Gastrocnemius medialis (tissue), 4 donors: ENCODE results near the gene ACVR1. TPM values are rescaled to one million over a fixed set of nuclear protein-coding genes. Genes with fewer than 3 reads are reported as not detected.

Experiments used
- ATAC-seq, 2 donors: fragments of 150-250 bp; one replicate each; pipeline ENCODE4 v1.9.1; 2016
- DNase-seq, 2 donors: peaks; one replicate each; pipeline ENCODE4 v3.0.0-alpha.2; 2019
- H3K27ac ChIP-seq, 4 donors: fragments of 200-600 bp; sonication (generic); 1 replicate in 1 of 4; 2 replicates in 3 of 4; pipeline ENCODE4 v1.5.1; 2016 to 2018; ENCODE audit warnings: mild to moderate bottlenecking in 2 of 4, moderate library complexity in 1 of 4
- H3K27me3 ChIP-seq, 3 donors: fragments of 200-600 bp; sonication (generic) in 2 of 3; 1 replicate in 1 of 3; 2 replicates in 2 of 3; pipeline versions ENCODE4 v1.5.1 to v1.6.0; 2016 to 2019; ENCODE audit warnings: mild to moderate bottlenecking in 1 of 3, moderate library complexity in 1 of 3
- H3K36me3 ChIP-seq, 2 donors: fragments of 200-600 bp; sonication (generic) in 1 of 2; one replicate each; pipeline ENCODE4 v1.5.1; 2017 to 2018
- H3K4me1 ChIP-seq, 2 donors: fragments of 200-600 bp; sonication (generic) in 1 of 2; one replicate each; pipeline ENCODE4 v1.5.1; 2016 to 2017; ENCODE audit warnings: mild to moderate bottlenecking in 2 of 2
- H3K4me3 ChIP-seq, 4 donors: fragments of 200-600 bp; sonication (generic) in 3 of 4; 1 replicate in 1 of 4; 2 replicates in 3 of 4; pipeline ENCODE4 v1.5.1; 2016 to 2019; ENCODE audit warnings: mild to moderate bottlenecking in 2 of 4
- H3K9me3 ChIP-seq, 3 donors: fragments of 200-600 bp; sonication (generic) in 2 of 3; 1 replicate in 1 of 3; 2 replicates in 2 of 3; pipeline ENCODE4 v1.5.1; 2016 to 2019
- POLR2A ChIP-seq, 2 donors: fragments of 450-650 bp; IDR thresholded peaks; one replicate each; pipeline ENCODE4 v1.6.1; 2017; ENCODE audit warnings: antibody characterized with exemption in 2 of 2, mild to moderate bottlenecking in 2 of 2, moderate library complexity in 2 of 2
- in situ Hi-C, 4 donors: fragments of 200-750 bp; cut with MboI; loops; one replicate each; pipeline versions ENCODE4 v1.15.0 to v1.8.0; 2017; ENCODE audit warnings: low sequenced_read_pairs in 4 of 4
- intact Hi-C: fragments of 100-400 bp; cut with DNase I; formaldehyde crosslinking; loops from one replicate; pipeline ENCODE4 v1.15.1; 2023; ENCODE audit warnings: low total_unique reads
- total RNA-seq, 4 donors: library from RNA; depleted of rRNA; stranded (reverse); fragments of >200 nt; gene quantifications; one replicate each; pipeline versions ENCODE4 v1.1.0 to v1.2.3, GENCODE V29; 2016
- TF ChIP-seq, protein P1 (sequence below), 5 experiments: fragments of 450-650 bp in 3 of 5; fragments of 200-600 bp in 2 of 5; sonication (generic) in 2 of 5; IDR thresholded peaks in 4 of 5; conservative IDR thresholded peaks in 1 of 5; 1 replicate in 4 of 5; 2 replicates in 1 of 5; pipeline ENCODE4 v1.5.1; 2016 to 2019; ENCODE audit warnings: antibody characterized with exemption in 5 of 5, mild to moderate bottlenecking in 3 of 5, moderate library complexity in 3 of 5

The ACVR1 gene
- total RNA-seq, 4 donors from 2014 or later = 10.8 to 18.4 (median 12.2) TPM

DNA sequence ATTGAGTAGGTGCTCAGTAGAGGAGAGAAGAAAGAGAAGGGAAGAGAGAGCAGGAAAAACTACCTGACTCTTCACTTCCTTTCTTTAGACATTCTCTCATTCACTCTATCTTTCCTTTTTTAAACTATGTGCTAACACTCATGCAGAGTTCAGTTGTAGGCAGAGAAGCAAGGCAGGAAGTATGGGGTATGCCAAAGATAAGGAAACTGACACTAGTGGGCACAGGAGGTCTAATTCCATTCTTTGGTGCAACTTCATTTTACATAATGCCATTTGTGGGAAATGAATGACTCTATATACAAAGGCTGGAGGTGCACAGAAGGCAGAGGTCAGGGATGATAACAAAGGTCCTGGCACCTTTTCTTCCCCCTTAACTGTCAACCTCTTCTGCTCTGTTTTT, 35.1 kb upstream of the ACVR1 start:
- ATAC-seq (no peak), DNase-seq (no peak)
- in situ Hi-C loops (no loop called here), intact Hi-C loops (no loop called here)
- no peak overlapping the region for H3K27ac ChIP-seq
- H3K36me3 ChIP-seq = no peaks in the 10 kb centered on the region
- H3K9me3 ChIP-seq = no peaks in the 10 kb centered on the region
- H3K27me3 ChIP-seq = no peaks in the 10 kb centered on the region
- H3K4me1 ChIP-seq = no peaks in the 10 kb centered on the region
- TF ChIP-seq, protein P1, sequence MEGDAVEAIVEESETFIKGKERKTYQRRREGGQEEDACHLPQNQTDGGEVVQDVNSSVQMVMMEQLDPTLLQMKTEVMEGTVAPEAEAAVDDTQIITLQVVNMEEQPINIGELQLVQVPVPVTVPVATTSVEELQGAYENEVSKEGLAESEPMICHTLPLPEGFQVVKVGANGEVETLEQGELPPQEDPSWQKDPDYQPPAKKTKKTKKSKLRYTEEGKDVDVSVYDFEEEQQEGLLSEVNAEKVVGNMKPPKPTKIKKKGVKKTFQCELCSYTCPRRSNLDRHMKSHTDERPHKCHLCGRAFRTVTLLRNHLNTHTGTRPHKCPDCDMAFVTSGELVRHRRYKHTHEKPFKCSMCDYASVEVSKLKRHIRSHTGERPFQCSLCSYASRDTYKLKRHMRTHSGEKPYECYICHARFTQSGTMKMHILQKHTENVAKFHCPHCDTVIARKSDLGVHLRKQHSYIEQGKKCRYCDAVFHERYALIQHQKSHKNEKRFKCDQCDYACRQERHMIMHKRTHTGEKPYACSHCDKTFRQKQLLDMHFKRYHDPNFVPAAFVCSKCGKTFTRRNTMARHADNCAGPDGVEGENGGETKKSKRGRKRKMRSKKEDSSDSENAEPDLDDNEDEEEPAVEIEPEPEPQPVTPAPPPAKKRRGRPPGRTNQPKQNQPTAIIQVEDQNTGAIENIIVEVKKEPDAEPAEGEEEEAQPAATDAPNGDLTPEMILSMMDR (IDR thresholded peaks at IDR 0.05 in 4 of 5, conservative IDR thresholded peaks at IDR 0.05 in 1 of 5) = no peak
- no peak for TF ChIP-seq POLR2A (IDR thresholded peaks at IDR 0.05)
- no peak overlapping the region for H3K4me3 ChIP-seq

DNA sequence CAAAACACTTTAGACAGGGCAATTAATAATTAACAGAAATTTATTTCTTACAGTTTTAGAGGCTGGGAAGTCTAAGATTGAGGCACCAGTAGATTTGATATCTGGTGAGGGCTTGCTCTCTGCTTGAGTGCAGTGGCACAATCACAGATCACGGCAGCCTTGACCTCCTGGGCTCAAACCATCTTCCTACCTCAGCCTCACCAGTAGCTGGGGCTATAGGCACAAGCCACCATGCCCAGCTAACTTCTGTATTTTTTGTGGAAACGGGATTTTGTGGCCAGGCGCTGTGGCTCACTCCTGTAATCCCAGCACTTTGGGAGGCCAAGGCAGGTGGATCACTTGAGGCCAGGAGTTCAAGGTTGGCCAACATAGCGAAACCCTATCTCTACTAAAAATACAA, 29.0 kb upstream of the ACVR1 start:
- intact Hi-C loops = no loop called here

GRCh38 chr2:157903626-157904025, 27.5 kb upstream of the ACVR1 start:
- H3K27me3 ChIP-seq = no peaks in the 10 kb centered on the region
- no peaks in the 10 kb centered on the region for H3K36me3 ChIP-seq
- H3K4me1 ChIP-seq = no peaks in the 10 kb centered on the region
- DNase-seq = peak in 1 of 2 donors; percentile 27
- H3K27ac ChIP-seq = no peak overlapping the region
- intact Hi-C loops = no loop called here
- TF ChIP-seq POLR2A (IDR thresholded peaks at IDR 0.05) = no peak
- TF ChIP-seq, protein P1 (IDR thresholded peaks at IDR 0.05 in 4 of 5, conservative IDR thresholded peaks at IDR 0.05 in 1 of 5) = no peak
- H3K4me3 ChIP-seq = no peak overlapping the region
- no peak for ATAC-seq
- in situ Hi-C loops = no loop called here
- H3K9me3 ChIP-seq = no peaks in the 10 kb centered on the region

More for the DNA sequence above, 29.0 kb upstream of the ACVR1 start:
- Histone ChIP-seq H3K27me3 (no peaks in the 10 kb centered on the region), H3K4me3 (no peak overlapping the region), H3K9me3 (no peaks in the 10 kb centered on the region), H3K27ac (no peak overlapping the region), H3K36me3 (no peaks in the 10 kb centered on the region), H3K4me1 (no peaks in the 10 kb centered on the region)
- no peak for TF ChIP-seq POLR2A (IDR thresholded peaks at IDR 0.05)
- TF ChIP-seq, protein P1 (IDR thresholded peaks at IDR 0.05 in 4 of 5, conservative IDR thresholded peaks at IDR 0.05 in 1 of 5) = no peak
- in situ Hi-C loops = no loop called here
- DNase-seq (no peak), ATAC-seq (no peak)

GRCh38 chr2:157903151-157903550, 27.0 kb upstream of the ACVR1 start:
- H3K27me3 ChIP-seq = no peaks in the 10 kb centered on the region
- H3K36me3 ChIP-seq = no peaks in the 10 kb centered on the region
- intact Hi-C loops (no loop called here), in situ Hi-C loops (no loop called here)
- TF ChIP-seq, protein P1 (IDR thresholded peaks at IDR 0.05 in 4 of 5, conservative IDR thresholded peaks at IDR 0.05 in 1 of 5) = no peak
- no peak for TF ChIP-seq POLR2A (IDR thresholded peaks at IDR 0.05)
- no peak for ATAC-seq
- no peak overlapping the region for H3K4me3 ChIP-seq
- no peak overlapping the region for H3K27ac ChIP-seq
- peaks cover 0 to 3% of the 10 kb centered on the region in 2 donors for H3K4me1 ChIP-seq
- DNase-seq = no peak
- no peaks in the 10 kb centered on the region for H3K9me3 ChIP-seq

- Histone ChIP-seq H3K9me3 (no peaks in the 10 kb centered on the region), H3K27ac (no peak overlapping the region), H3K4me3 (no peak overlapping the region), H3K36me3 (no peaks in the 10 kb centered on the region), H3K27me3 (no peaks in the 10 kb centered on the region), H3K4me1 (peaks cover 0 to 3% of the 10 kb centered on the region in 2 donors)
- intact Hi-C loops (no loop called here), in situ Hi-C loops (no loop called here)
- TF ChIP-seq, protein P1 (IDR thresholded peaks at IDR 0.05 in 4 of 5, conservative IDR thresholded peaks at IDR 0.05 in 1 of 5) = no peak
- no peak for DNase-seq
- no peak for ATAC-seq
These were observed 26.6 kb upstream of the ACVR1 start for GRCh38 chr2:157902692-157903091.
